HG03565 (cell line): ENCODE measurements around the gene CADM3.

Experiments used
- ATAC-seq: cut with Tn5 transposase; IDR thresholded peaks from one replicate; pipeline ENCODE4 v1.9.1; 2021; ENCODE audit warnings: mild to moderate bottlenecking, moderate library complexity; ENCODE audit not compliant: unreplicated experiment

The CADM3 gene

GRCh38 chr1:159171254-159171687, at the start of gene CADM3:
Gene CADM3, plus strand, starts transcription at chr1:159171615. Its CDS starts 151 bp downstream, at chr1:159171766.
- no peak for ATAC-seq

GRCh38 chr1:159122005-159122621, 49.3 kb upstream of the CADM3 start:
- peak; percentile 88 for ATAC-seq

- ATAC-seq, result no peak
Measured at GRCh38 chr1:159123587-159123986, 47.8 kb upstream of the CADM3 start.

GRCh38 chr1:159132271-159132881, 39.0 kb upstream of the CADM3 start:
- ATAC-seq, result no peak

GRCh38 chr1:159140474-159140873, 30.9 kb upstream of the CADM3 start:
- no peak for ATAC-seq

- no peak for ATAC-seq
Measured at GRCh38 chr1:159141584-159142390, 29.6 kb upstream of the CADM3 start.

- ATAC-seq, result no peak
Measured at GRCh38 chr1:159142391-159142663, 29.1 kb upstream of the CADM3 start.

- no peak for ATAC-seq
Measured at GRCh38 chr1:159142726-159143510, 28.5 kb upstream of the CADM3 start.

GRCh38 chr1:159144571-159144970, 26.8 kb upstream of the CADM3 start:
- no peak for ATAC-seq

GRCh38 chr1:159146980-159147379, 24.4 kb upstream of the CADM3 start:
- no peak for ATAC-seq

GRCh38 chr1:159152031-159152430, 19.4 kb upstream of the CADM3 start:
- ATAC-seq, result no peak

- peak; percentile 95 for ATAC-seq
Measured at GRCh38 chr1:159161001-159161718, 10.3 kb upstream of the CADM3 start.

- no peak for ATAC-seq
Measured at GRCh38 chr1:159161719-159162026, 9.7 kb upstream of the CADM3 start.

- ATAC-seq, result no peak
Measured at GRCh38 chr1:159162516-159163265, 8.7 kb upstream of the CADM3 start.

GRCh38 chr1:159163614-159164228, 7.7 kb upstream of the CADM3 start:
- ATAC-seq, result no peak

GRCh38 chr1:159168043-159168442, 3.4 kb upstream of the CADM3 start:
- no peak for ATAC-seq

GRCh38 chr1:159170639-159171038, 776 bp upstream of the CADM3 start:
- no peak for ATAC-seq

GRCh38 chr1:159171688-159172501, 480 bp downstream of the CADM3 start:
- ATAC-seq, result no peak
